ENCODE results near the gene SDK2. TPM values are rescaled to one million over a fixed set of nuclear protein-coding genes. Genes with fewer than 3 reads are reported as not detected.
A peak's percentile ranks its signal among the peaks of the same experiment; 100 is the strongest.
"Not testable (repeated sequence)": the region's sequence is repeated elsewhere in the genome, so short reads cannot be mapped to it uniquely, and the experiment has no call there.

SDK2 gene
- total RNA-seq, 1 donor from 2014 or later: 1.4 TPM

DNA sequence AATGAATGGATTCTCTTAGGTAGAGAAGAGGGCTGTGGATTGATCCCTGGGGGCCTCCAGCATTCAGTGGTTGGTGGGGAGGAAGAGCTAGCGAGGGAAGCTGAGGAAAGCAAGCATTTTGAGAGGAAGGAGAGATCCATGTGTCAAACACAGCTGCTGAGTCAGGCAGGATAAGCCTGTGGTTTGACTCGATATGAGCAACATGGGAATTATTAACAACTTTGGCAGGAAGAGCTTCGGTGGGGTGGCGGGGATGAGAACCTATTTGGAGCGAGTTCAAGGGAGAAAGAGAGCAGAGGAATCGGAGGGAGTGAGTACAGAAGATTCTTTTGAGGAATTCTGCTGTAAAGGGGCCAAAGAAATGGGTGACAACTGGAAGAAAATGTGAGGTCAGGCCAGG is 273.0 kb downstream of the SDK2 start:
- H3K27me3 ChIP-seq (ENCODE audit: low read depth): no peaks in the 10 kb centered on the region
- ATAC-seq: no peak
- no peak for DNase-seq
- no peaks in the 10 kb centered on the region for H3K36me3 ChIP-seq
- H3K9me3 ChIP-seq: no peaks in the 10 kb centered on the region
- H3K4me1 ChIP-seq: peaks cover 7% of the 10 kb centered on the region
- H3K27ac ChIP-seq: no peak overlapping the region
- TF ChIP-seq, protein P1, sequence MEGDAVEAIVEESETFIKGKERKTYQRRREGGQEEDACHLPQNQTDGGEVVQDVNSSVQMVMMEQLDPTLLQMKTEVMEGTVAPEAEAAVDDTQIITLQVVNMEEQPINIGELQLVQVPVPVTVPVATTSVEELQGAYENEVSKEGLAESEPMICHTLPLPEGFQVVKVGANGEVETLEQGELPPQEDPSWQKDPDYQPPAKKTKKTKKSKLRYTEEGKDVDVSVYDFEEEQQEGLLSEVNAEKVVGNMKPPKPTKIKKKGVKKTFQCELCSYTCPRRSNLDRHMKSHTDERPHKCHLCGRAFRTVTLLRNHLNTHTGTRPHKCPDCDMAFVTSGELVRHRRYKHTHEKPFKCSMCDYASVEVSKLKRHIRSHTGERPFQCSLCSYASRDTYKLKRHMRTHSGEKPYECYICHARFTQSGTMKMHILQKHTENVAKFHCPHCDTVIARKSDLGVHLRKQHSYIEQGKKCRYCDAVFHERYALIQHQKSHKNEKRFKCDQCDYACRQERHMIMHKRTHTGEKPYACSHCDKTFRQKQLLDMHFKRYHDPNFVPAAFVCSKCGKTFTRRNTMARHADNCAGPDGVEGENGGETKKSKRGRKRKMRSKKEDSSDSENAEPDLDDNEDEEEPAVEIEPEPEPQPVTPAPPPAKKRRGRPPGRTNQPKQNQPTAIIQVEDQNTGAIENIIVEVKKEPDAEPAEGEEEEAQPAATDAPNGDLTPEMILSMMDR (IDR thresholded peaks at IDR 0.05): no peak
- intact Hi-C loops (cut with DNase I): no loop called here
- no peak overlapping the region for H3K4me3 ChIP-seq

DNA sequence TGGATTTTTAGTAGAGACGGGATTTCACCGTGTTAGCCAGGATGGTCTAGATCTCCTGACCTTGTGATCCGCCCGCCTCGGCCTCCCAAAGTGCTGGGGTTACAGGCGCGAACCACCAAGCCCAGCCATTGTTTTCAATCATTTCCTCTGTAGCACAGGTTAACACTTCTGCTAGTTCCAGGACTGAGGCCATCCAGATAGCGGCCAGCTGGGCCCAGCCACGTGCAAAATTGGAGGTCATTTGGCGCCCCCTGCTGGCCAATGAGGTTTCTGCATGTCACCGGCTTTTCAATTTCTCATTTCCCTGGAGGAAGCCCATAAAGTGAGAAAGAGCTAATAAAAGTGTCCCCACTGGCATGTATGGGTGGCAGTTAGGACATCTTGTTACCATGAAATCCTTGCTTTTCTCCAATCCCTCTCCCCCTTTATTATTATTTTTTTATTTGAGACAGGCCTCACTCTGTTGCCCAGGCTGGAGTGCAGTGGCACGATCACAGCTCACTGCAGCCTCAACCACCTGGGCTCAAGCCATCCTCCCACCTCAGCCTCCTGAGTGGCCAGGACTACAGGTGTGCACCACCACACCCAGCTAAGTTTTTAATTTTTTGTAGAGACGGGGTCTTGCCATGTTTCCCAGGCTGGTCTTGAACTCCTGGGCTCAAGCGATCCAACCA is 274.3 kb downstream of the SDK2 start:
- TF ChIP-seq, protein P1 (IDR thresholded peaks at IDR 0.05): peak; percentile 92
- not testable (repeated sequence) for H3K27ac ChIP-seq; H3K27me3 ChIP-seq (ENCODE audit: low read depth); H3K9me3 ChIP-seq; H3K36me3 ChIP-seq; H3K4me3 ChIP-seq
- peak; percentile 89 for DNase-seq
- peak; percentile 84 to 87 for ATAC-seq
- peaks cover 15% of the 10 kb centered on the region for H3K4me1 ChIP-seq
- intact Hi-C loops (cut with DNase I): loop anchor here (5.0 kb wide), 1 partner anchor 113 kb away; no protein-coding TSS in a partner anchor

DNA sequence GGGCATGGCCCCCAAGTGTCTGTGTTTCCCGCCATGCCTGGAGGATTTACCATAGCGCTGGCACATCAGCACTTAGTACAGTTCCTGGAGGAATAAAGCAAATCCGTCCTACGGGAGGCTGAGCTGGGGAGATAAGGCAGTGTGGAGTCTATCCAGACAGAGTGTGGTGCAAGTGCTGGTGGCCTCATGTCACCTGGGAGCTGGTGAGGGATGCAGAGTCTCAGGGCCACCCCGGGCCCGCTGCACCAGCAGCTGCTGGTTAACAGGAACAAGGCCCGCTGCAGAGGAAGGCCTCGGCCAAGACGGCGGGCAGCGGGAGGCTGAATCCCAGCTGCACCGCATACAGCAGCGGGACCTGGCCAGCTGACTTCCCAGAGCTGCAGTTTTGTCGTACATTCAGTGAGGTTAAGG is 275.1 kb downstream of the SDK2 start:
- intact Hi-C loops (cut with DNase I): loop anchor here (5.0 kb wide), 1 partner anchor 112 kb away; no protein-coding TSS in a partner anchor
- no peaks in the 10 kb centered on the region for H3K27me3 ChIP-seq (ENCODE audit: low read depth)
- peak in 1 of 2 donors; percentile 3 for ATAC-seq
- H3K36me3 ChIP-seq: no peaks in the 10 kb centered on the region
- peaks cover 15% of the 10 kb centered on the region for H3K4me1 ChIP-seq
- no peak overlapping the region for H3K4me3 ChIP-seq
- no peak for DNase-seq
- no peaks in the 10 kb centered on the region for H3K9me3 ChIP-seq
- H3K27ac ChIP-seq: no peak overlapping the region
- TF ChIP-seq, protein P1 (IDR thresholded peaks at IDR 0.05): no peak

DNA sequence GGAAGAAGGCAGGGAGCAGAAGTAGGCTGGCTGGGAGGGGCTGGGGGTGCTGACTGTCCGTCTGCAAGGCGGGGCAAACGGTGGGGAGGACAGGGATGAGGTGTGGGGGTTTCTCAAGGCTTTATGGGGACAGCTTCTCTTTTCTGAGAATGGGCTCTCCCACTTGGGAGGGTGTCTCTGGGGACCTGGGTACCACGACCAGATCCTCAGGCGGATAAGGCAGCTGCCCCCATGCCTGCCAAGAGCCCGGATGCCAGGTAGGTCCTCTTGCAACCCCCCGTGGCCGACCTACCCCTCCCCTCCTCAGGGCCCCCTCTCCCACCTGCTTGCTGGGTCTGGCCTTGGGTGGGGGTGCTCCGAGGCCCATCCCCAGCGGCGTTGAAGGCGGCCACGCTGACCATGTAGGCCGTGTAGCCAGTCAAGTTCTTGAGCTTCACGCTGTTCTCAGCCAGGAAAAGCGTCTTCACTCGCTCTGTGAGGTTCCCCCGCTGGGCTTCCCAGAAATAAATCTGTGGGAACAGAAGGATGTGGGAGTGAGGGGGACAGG is 276.1 kb downstream of the SDK2 start:
- H3K27me3 ChIP-seq (ENCODE audit: low read depth): no peaks in the 10 kb centered on the region
- TF ChIP-seq, protein P1 (IDR thresholded peaks at IDR 0.05): no peak
- H3K27ac ChIP-seq: no peak overlapping the region
- H3K36me3 ChIP-seq: no peaks in the 10 kb centered on the region
- no peak overlapping the region for H3K4me3 ChIP-seq
- H3K4me1 ChIP-seq: peaks cover 15% of the 10 kb centered on the region
- no peak for DNase-seq
- H3K9me3 ChIP-seq: no peaks in the 10 kb centered on the region
- intact Hi-C loops (cut with DNase I): loop anchor here (5.0 kb wide), 1 partner anchor 111 kb away; no protein-coding TSS in a partner anchor
- no peak for ATAC-seq

DNA sequence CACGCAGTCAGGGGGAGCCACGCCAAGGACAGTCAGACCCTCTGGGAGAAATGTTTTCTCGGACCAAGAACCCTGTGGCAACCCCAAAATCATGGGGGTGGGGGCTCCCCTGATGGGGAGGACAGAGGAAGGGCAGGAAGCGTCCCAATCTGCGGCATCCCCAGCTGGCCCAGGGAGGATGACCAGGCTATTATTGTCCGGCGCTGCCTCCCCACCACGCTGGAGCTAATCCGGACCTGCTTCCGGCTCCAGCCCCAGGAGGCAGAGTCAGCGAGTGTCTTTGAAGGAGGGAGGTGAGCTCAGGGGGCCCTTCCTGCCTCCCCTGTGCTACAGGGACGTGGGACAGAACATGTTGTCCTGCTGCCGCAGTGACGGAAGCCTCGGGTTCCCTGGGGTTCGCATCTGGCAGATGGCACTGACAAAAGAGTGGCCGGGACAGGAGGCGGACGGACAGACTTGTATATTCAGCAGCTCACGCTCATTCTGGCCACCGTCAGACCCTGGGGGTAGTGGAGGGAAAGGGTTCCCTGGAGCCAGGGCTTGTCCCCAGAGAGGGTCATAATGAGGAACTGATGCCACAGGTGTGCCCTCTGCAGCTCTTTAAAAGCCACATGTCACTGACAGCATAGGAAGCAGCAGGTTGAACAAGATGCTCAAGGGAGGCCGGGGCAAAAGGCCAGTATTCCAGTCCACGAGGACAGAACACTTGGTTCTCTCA is 278.2 kb downstream of the SDK2 start:
- H3K9me3 ChIP-seq: no peaks in the 10 kb centered on the region
- no peak for DNase-seq
- no peaks in the 10 kb centered on the region for H3K27me3 ChIP-seq (ENCODE audit: low read depth)
- ATAC-seq: peak; percentile 34 to 47
- intact Hi-C loops (cut with DNase I): loop anchor here (5.0 kb wide), 1 partner anchor 109 kb away; no protein-coding TSS in a partner anchor
- TF ChIP-seq, protein P1 (IDR thresholded peaks at IDR 0.05): no peak
- H3K4me3 ChIP-seq: no peak overlapping the region
- peak overlapping the region; percentile 60 for H3K27ac ChIP-seq
- H3K4me1 ChIP-seq: peaks cover 15% of the 10 kb centered on the region
- H3K36me3 ChIP-seq: no peaks in the 10 kb centered on the region
